MM.1S (cell line): ENCODE results near the gene MVK.

ENCODE experiments used
- DNase-seq: peaks from one replicate; pipeline ENCODE4 v3.0.0-alpha.2; 2015
- H2AFZ ChIP-seq: fragments of 300-600 bp; sonication (generic); 2 replicates; pipeline ENCODE4 v1.6.0; 2016; ENCODE audit warnings: antibody characterized with exemption, low read length
- H3F3A ChIP-seq: fragments of 300-600 bp; sonication (generic); 2 replicates; pipeline ENCODE4 v1.6.1; 2016; ENCODE audit warnings: mild to moderate bottlenecking, antibody characterized with exemption, low read length, moderate library complexity, mixed read lengths; ENCODE audit not compliant: insufficient read depth
- H3K27ac ChIP-seq: fragments of 300-600 bp; sonication (generic); 2 replicates; pipeline ENCODE4 v1.5.1; 2016; ENCODE audit warnings: mild to moderate bottlenecking, low read length
- H3K27me3 ChIP-seq: fragments of 300-600 bp; sonication (generic); replicated peaks from 2 replicates; pipeline ENCODE4 v1.6.0; 2016; ENCODE audit warnings: low read length; ENCODE audit not compliant: insufficient read depth
- H3K36me3 ChIP-seq: fragments of 300-600 bp; sonication (generic); replicated peaks from 2 replicates; pipeline ENCODE4 v1.6.1; 2016; ENCODE audit warnings: mild to moderate bottlenecking, low read length, mixed read lengths; ENCODE audit not compliant: insufficient read depth
- H3K4me1 ChIP-seq: fragments of 300-600 bp; sonication (generic); 2 replicates; pipeline ENCODE4 v1.6.1; 2016; ENCODE audit warnings: low read length, mixed read lengths
- H3K4me2 ChIP-seq: fragments of 300-600 bp; sonication (generic); 2 replicates; pipeline ENCODE4 v1.6.0; 2016; ENCODE audit warnings: low read depth, low read length
- H3K4me3 ChIP-seq: fragments of 300-600 bp; sonication (generic); 2 replicates; pipeline ENCODE4 v1.5.1; 2016; ENCODE audit warnings: low read length, mixed read lengths
- H3K79me2 ChIP-seq: fragments of 300-600 bp; sonication (generic); 2 replicates; pipeline ENCODE4 v1.6.1; 2016; ENCODE audit warnings: mixed run types, low read length, mixed read lengths
- H3K9ac ChIP-seq: fragments of 300-600 bp; sonication (generic); 2 replicates; pipeline ENCODE4 v1.6.1; 2016; ENCODE audit warnings: low read length, mixed read lengths
- H3K9me2 ChIP-seq: fragments of 300-600 bp; sonication (generic); replicated peaks from 2 replicates; pipeline ENCODE4 v1.6.1; 2016; ENCODE audit warnings: mild to moderate bottlenecking, low read length, mixed read lengths; ENCODE audit not compliant: insufficient read depth
- H3K9me3 ChIP-seq: fragments of 300-600 bp; sonication (generic); replicated peaks from 2 replicates; pipeline ENCODE4 v1.6.1; 2016; ENCODE audit warnings: mild to moderate bottlenecking, low read length, mixed read lengths; ENCODE audit not compliant: insufficient read depth
- H4K20me1 ChIP-seq: fragments of 300-600 bp; sonication (generic); 2 replicates; pipeline ENCODE4 v1.6.1; 2016; ENCODE audit warnings: mild to moderate bottlenecking, low read length, moderate library complexity, mixed read lengths; ENCODE audit not compliant: insufficient read depth
- EZH2 ChIP-seq: fragments of 300-600 bp; sonication (generic); optimal IDR thresholded peaks from 2 replicates; pipeline ENCODE3; 2017; ENCODE audit warnings: low read depth, mild to moderate bottlenecking, antibody characterized with exemption, low read length, mixed read lengths
- EZH2phosphoT487 ChIP-seq: fragments of 300-600 bp; sonication (generic); IDR thresholded peaks from 2 replicates; pipeline ENCODE4 v1.6.1; 2018; ENCODE audit warnings: antibody characterized with exemption, low read length
- TF ChIP-seq, protein P1 (sequence below): fragments of 300-600 bp; sonication (generic); IDR thresholded peaks from 2 replicates; pipeline ENCODE4 v1.5.1; 2016; ENCODE audit warnings: antibody characterized with exemption, low read length, mixed read lengths

MVK gene

GRCh38 chr12:109572506-109572845, 1.1 kb upstream of the MVK start:
- Histone ChIP-seq H3K4me3 (peak overlapping the region; percentile 72), H3K9me2 (no peaks in the 10 kb centered on the region), H4K20me1 (no peaks in the 10 kb centered on the region), H3K9me3 (no peaks in the 10 kb centered on the region), H3K4me1 (no peaks in the 10 kb centered on the region), H3K27me3 (no peaks in the 10 kb centered on the region), H3K27ac (no peak overlapping the region), H3K4me2 (peak overlapping the region; percentile 56), H3K79me2 (peaks cover 18% of the 10 kb centered on the region), H2AFZ (0 out of 2 replicates have a peak overlapping the region, but pooled peaks have one; percentile 39), H3K36me3 (no peaks in the 10 kb centered on the region), H3K9ac (peak overlapping the region; percentile 87; the same call in 1 of the 2 replicates), H3F3A (no peaks in the 10 kb centered on the region)
- no peak for TF ChIP-seq EZH2
- no peak for DNase-seq

GRCh38 chr12:109573914-109574244, 285 bp downstream of the MVK start:
- Histone ChIP-seq H3K79me2 (peaks cover 18% of the 10 kb centered on the region), H3K4me3 (peak overlapping the region; percentile 77), H3K36me3 (no peaks in the 10 kb centered on the region), H3K27me3 (no peaks in the 10 kb centered on the region), H3K4me1 (no peaks in the 10 kb centered on the region), H3K9me3 (no peaks in the 10 kb centered on the region), H4K20me1 (no peaks in the 10 kb centered on the region), H2AFZ (peak overlapping the region; percentile 35; the same call in 1 of the 2 replicates), H3K27ac (no peak overlapping the region), H3K9me2 (no peaks in the 10 kb centered on the region), H3K4me2 (peak overlapping the region; percentile 84), H3K9ac (peak overlapping the region; percentile 67), H3F3A (no peaks in the 10 kb centered on the region)
- DNase-seq, result peak; percentile 8
- TF ChIP-seq EZH2 (no peak), EZH2phosphoT487 (no peak)
- TF ChIP-seq, protein P1, sequence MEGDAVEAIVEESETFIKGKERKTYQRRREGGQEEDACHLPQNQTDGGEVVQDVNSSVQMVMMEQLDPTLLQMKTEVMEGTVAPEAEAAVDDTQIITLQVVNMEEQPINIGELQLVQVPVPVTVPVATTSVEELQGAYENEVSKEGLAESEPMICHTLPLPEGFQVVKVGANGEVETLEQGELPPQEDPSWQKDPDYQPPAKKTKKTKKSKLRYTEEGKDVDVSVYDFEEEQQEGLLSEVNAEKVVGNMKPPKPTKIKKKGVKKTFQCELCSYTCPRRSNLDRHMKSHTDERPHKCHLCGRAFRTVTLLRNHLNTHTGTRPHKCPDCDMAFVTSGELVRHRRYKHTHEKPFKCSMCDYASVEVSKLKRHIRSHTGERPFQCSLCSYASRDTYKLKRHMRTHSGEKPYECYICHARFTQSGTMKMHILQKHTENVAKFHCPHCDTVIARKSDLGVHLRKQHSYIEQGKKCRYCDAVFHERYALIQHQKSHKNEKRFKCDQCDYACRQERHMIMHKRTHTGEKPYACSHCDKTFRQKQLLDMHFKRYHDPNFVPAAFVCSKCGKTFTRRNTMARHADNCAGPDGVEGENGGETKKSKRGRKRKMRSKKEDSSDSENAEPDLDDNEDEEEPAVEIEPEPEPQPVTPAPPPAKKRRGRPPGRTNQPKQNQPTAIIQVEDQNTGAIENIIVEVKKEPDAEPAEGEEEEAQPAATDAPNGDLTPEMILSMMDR, result no peak

- no peak overlapping the region for H2AFZ ChIP-seq
- H3K9me3 ChIP-seq, result no peaks in the 10 kb centered on the region
- no peaks in the 10 kb centered on the region for H3K9me2 ChIP-seq
- no peak overlapping the region for H3K4me2 ChIP-seq
- no peaks in the 10 kb centered on the region for H4K20me1 ChIP-seq
- H3K27me3 ChIP-seq, result no peaks in the 10 kb centered on the region
- no peaks in the 10 kb centered on the region for H3K36me3 ChIP-seq
- no peaks in the 10 kb centered on the region for H3F3A ChIP-seq
- no peak overlapping the region for H3K27ac ChIP-seq
- H3K4me3 ChIP-seq, result no peak overlapping the region
- no peak for DNase-seq
- TF ChIP-seq, protein P1, result no peak
- no peak for TF ChIP-seq EZH2phosphoT487
- no peak for TF ChIP-seq EZH2
- no peak overlapping the region for H3K9ac ChIP-seq
- no peaks in the 10 kb centered on the region for H3K4me1 ChIP-seq
- peaks cover 18% of the 10 kb centered on the region for H3K79me2 ChIP-seq
Measured at GRCh38 chr12:109575683-109576082, 2.1 kb downstream of the MVK start.

DNA sequence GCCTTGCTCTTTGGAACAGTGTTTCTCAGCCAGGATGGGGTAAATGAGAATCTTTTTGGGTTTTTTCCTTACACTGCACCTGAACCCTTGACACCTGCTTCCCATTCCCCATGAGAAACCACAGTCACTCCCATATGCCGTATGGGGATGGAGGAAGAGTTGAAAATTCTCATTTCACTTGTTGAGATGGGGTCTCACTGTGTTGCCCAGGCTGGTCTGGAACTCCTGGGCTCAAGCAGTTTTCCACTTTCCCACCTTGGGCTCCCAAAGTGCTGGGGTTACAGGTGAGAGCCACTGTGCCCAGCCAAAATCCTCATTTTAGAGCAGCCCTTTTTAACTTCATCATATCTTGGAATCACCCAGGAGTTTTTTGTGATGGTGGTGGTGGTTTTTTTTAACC, 3.7 kb downstream of the MVK start:
- H3K9me2 ChIP-seq, result no peaks in the 10 kb centered on the region
- no peaks in the 10 kb centered on the region for H4K20me1 ChIP-seq
- H3K9ac ChIP-seq, result no peak overlapping the region
- H3K4me3 ChIP-seq, result no peak overlapping the region
- no peaks in the 10 kb centered on the region for H3K4me1 ChIP-seq
- H3K9me3 ChIP-seq, result no peaks in the 10 kb centered on the region
- no peaks in the 10 kb centered on the region for H3F3A ChIP-seq
- H3K27ac ChIP-seq, result no peak overlapping the region
- H3K4me2 ChIP-seq, result no peak overlapping the region
- H2AFZ ChIP-seq, result no peak overlapping the region
- peaks cover 18% of the 10 kb centered on the region for H3K79me2 ChIP-seq
- no peaks in the 10 kb centered on the region for H3K27me3 ChIP-seq
- H3K36me3 ChIP-seq, result no peaks in the 10 kb centered on the region
- DNase-seq, result no peak
- no peak for TF ChIP-seq EZH2
- TF ChIP-seq, protein P1, result no peak
- TF ChIP-seq EZH2phosphoT487, result no peak
